Midbrain (tissue), 1 donor: ENCODE results near the gene DKC1.

ENCODE experiments used
- DNase-seq: peaks from one replicate; lab custom pipeline; 2025; lab: John Stamatoyannopoulos, UW

DKC1 gene

DNA sequence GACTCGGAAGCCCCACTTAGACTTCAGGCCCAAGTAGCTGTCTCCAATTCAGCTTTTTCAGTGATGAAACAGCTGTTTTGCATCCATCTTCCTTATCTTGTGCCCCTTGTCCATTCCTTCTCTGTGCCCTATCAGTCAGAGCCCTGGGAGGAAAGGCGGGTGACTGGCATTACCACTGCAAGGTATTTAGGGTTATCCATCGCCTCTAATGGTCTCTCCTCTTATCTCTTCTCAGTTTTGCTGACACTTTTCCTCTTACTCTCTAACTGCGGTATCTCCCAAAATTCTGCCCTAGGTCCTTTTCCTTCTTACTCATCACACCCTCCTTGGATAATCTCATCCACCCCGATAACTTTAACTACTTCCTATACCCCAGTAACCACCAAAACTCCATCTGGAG, 25.5 kb upstream of the DKC1 start:
- no peak for DNase-seq

DNA sequence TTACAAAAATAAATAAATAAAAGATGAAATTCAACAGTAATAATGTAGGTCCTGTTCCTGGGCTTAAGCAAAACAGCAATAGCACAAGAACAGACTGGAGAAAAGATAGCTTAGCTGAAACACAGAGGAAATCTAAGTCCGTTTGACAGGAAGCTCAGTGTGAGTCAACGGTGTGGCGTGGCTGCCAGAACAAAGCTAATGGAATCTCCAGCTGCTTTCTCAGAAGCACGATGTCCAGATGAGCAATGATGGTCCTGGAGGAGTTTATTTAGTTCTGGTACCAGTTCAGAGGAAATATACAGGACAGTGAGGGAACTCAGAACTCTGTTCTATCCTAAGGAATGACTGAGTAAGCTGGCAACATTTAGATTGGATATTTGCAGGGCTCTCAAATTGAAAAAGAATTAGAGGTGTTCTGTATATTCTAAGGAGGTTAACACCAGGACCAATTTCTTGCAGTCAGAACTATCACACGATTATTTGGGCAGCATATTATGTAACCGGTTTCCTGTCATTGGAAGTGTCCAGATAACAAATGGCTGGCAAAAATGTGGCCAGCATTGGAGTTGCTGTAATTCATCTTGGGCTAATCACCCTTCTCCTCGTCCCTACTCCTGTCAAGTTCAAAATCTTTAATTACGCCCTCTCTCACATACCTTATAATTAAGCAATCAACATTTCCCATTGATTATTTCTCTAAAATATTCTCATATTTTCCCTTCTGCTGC, 24.5 kb upstream of the DKC1 start:
- no peak for DNase-seq

DNA sequence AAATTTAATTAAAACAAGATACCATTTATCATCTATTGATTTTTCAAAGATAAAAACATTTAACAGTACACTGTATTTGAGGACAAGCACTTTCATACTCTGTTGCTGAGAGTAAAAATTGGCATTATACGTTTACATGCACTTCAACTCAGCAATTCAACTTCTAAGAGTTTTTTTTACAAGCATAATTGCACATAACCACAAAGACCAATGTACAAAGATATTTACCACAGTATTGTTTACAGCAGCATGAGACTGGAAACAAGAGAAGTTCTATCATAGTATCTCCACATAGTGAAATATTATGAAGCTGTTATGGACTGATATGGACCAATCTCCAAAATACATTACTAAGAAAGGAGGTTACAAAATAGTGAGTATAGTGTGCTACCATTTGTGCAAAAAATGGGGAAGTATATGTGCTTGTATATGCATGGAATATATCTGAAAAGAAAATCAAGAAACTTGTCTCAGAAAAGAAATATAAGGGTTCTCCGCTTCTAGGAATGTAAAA, 22.7 kb upstream of the DKC1 start:
- DNase-seq = no peak

DNA sequence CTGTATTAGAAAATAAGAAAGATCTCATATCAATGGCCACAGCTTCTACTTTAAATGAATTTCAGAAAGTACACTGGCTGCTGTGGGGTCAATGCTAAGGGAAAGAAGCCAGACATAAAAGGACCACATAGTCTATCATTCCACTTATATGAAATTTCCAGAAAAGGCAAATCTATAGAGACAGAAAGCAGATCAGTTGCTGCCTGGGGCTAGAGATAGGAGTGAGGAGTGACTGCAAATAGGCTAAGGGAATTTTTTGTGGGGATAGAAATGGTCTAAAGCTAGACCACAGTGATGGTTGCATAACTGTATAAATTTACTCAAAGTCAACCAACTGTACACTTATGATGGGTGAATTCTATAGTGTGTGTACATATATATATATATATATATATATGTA, 20.1 kb upstream of the DKC1 start:
- no peak for DNase-seq

- DNase-seq = peak; percentile 85
Measured at GRCh38 chrX:154748712-154749339, 13.8 kb upstream of the DKC1 start.

GRCh38 chrX:154749856-154750255, 12.8 kb upstream of the DKC1 start:
- no peak for DNase-seq

DNA sequence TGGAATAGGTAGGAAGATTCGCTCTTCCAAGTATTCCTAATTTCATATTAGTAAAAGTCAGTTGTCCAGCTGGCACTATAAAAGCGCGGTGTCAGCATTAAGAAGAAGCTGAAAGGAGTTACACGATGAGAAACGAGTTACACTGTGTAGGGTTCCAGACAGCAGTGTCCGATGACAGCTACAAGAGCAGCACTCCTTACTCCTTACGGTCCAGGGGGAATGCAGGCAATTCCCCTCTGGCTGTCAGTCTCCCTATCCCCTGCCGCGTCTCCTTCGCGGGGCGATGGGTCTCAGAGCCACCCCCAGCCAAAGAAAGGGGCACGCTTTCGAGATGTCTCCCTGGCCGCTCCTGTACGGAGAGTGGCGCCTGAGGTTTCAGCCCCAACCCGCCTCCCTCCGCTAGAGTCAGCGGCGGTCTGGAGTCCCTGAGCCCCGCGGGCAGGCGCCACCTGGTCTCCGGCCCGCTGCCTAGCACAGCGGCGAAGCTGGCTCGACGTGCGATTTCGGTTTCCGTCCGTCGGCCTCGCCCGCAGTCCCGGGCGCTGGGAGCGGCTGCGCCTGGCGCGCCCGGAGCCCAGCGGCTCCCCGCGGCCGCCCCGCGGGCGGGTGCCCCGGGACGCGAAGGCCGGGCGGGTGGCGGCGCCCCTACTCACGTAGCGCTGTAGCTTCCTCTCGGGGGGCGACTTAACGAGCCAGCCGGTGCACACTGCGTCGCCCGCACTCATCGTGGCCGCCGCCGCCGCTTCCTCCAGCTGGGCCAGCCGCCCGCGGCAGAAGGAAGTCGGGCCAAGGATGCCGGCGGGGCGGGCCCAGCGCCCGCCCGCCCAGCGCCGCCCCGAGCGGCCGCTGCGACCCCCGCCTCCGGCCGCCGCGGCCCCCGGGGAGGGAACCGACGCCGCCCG, 12.1 kb upstream of the DKC1 start, which contains the start of gene GAB3:
Gene GAB3 (minus strand): TSS at position 777 of the 902 bp plus-strand sequence. CDS start 52 bp downstream, at position 725.
- no peak for DNase-seq

- no peak for DNase-seq
Measured at GRCh38 chrX:154751203-154751668, 11.4 kb upstream of the DKC1 start.

- no peak for DNase-seq
Measured at GRCh38 chrX:154751669-154752271, 10.9 kb upstream of the DKC1 start.

DNA sequence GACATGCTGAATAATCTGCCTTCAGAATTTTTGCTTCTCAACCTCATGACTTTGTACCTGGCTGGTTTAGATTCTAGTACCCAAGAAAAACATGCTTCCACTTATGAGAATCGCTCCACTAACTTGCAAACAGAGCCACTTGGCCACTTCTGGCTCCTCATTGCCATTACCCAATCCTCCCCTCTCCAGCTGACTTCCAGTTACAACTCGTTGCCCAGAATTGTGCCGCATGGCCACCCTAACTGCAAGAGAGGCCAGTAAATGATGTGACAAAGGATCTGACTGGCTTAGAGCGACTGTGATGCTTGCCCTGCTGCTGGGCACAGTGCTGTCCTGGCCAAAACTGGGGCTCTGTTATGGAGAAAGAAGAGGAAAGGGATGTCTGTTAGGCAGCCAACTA, 4.0 kb upstream of the DKC1 start:
- DNase-seq = no peak

- DNase-seq = no peak
Measured at GRCh38 chrX:154761977-154762536, 607 bp upstream of the DKC1 start.

DNA sequence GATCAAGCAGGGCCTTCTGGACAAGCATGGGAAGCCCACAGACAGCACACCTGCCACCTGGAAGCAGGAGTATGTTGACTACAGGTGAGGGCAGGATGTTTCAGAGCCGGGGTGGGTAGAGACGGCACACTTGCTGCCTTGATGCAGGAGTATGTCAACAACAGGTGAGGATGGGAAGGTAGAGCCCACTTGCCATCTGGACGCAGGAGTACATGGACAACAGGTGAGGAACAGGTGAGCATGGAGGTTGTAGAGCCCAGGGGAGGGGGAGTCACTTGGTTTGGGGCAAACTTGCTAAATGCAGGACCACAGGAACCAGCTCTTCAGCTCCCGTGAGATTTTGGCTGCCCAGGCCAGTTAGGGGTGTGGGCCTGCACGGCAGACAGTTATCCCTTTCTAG, 12.0 kb downstream of the DKC1 start:
- no peak for DNase-seq

DNA sequence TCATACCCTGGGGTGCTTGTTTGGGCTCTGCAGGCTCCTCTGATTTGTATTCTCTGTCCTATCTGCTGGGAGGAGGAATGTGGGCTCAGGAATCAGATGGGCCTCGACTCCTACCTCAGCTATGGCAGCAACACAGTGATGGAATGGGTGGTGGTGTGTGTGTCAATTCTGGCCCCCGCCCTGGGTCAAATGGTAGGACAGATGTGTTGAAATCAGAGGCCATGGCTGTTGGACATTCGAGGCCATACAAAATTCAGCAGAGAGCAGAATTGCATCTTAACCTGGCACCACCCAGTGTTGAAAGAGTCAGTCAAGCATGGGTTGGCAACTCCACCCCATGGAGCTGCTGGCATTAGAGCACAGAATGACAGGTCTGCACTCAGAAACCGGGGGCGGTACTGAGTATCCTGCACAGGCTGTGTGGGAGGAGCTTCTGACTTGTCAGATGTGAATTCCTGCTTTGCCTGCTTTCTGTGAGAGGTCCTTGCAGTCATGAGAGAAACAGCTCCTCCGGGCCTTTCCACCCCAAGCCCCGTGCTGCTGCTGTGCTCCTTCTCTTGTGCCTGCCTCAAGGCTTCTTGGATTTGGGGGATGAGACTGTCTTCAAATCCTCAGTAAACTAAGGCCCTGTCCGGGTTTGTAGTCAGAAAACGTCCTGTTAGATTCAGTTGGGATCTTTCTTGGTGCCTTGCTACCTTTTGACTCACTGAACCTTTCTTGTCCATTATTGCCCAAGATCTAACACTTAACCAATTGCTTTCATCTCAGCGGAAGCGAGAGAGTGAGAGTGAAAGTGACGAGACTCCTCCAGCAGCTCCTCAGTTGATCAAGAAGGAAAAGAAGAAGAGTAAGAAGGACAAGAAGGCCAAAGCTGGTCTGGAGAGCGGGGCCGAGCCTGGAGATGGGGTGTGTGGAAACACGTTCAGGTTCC, 13.0 kb downstream of the DKC1 start:
- no peak for DNase-seq

GRCh38 chrX:154776753-154777152, 14.1 kb downstream of the DKC1 start:
- DNase-seq = no peak

- no peak for DNase-seq
Measured at GRCh38 chrX:154779261-154779660, 16.6 kb downstream of the DKC1 start.

GRCh38 chrX:154780968-154781367, 18.3 kb downstream of the DKC1 start:
- DNase-seq = no peak

GRCh38 chrX:154784149-154784995, 21.7 kb downstream of the DKC1 start:
- DNase-seq = no peak

GRCh38 chrX:154785716-154786115, 23.1 kb downstream of the DKC1 start:
- no peak for DNase-seq

GRCh38 chrX:154791467-154791866, 28.8 kb downstream of the DKC1 start:
- DNase-seq = no peak

DNA sequence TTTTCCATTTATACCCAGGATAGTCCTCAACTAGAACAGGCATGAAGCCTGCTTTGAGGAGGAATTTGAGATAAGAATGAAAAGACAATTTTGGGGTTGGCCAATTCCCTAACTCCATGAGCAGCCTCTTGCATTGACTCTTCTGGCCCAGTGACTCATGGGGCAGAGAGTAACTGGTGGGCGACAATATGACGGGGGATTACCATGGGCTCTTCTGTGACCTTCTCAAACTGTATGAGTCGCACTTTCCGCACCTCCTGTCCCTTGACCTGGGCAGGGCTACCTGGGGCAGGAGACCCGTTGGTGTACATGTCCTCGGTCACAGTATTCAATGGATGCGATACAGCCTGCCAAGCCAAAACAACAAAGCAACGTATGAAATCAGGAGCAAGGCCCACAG, 29.3 kb downstream of the DKC1 start:
- no peak for DNase-seq
